OCI-LY1 (cell line): Measurements from ENCODE around the gene FAT3.

Experiments used
- H2AFZ ChIP-seq: fragments of 200-600 bp; sonication (generic), shearing (Covaris generic); 2 replicates; pipeline ENCODE4 v1.6.0; 2014; ENCODE audit warnings: antibody characterized with exemption, mild to moderate bottlenecking, low read length
- H3F3A ChIP-seq: fragments of 200-600 bp; sonication (generic), shearing (Covaris generic); 2 replicates; pipeline ENCODE4 v1.6.0; 2014; ENCODE audit warnings: mild to moderate bottlenecking, antibody characterized with exemption, low read length, moderate library complexity; ENCODE audit not compliant: insufficient read depth
- H3K27ac ChIP-seq: fragments of 200-600 bp; sonication (generic); 2 replicates; pipeline ENCODE4 v1.5.1; 2014; ENCODE audit warnings: low read length, mixed run types, mild to moderate bottlenecking, low read depth; ENCODE audit not compliant: poor library complexity, severe bottlenecking
- H3K27me3 ChIP-seq: fragments of 200-600 bp; sonication (generic); 2 replicates; pipeline ENCODE4 v1.6.0; 2014; ENCODE audit warnings: antibody characterized with exemption, mild to moderate bottlenecking, low read length, moderate library complexity; ENCODE audit not compliant: insufficient read depth
- H3K36me3 ChIP-seq: fragments of 200-600 bp; sonication (generic); 2 replicates; pipeline ENCODE4 v1.6.1; 2014; ENCODE audit warnings: mild to moderate bottlenecking, antibody characterized with exemption, low read length, moderate library complexity, mixed read lengths; ENCODE audit not compliant: insufficient read depth
- H3K4me1 ChIP-seq: fragments of 200-600 bp; sonication (generic); 2 replicates; pipeline ENCODE4 v1.5.1; 2014; ENCODE audit warnings: mild to moderate bottlenecking, low read length, moderate library complexity; ENCODE audit not compliant: insufficient read depth, severe bottlenecking
- H3K4me2 ChIP-seq: fragments of 200-600 bp; sonication (generic), shearing (Covaris generic); 2 replicates; pipeline ENCODE4 v1.6.1; 2014; ENCODE audit warnings: low read length
- H3K4me3 ChIP-seq: fragments of 200-600 bp; sonication (generic); 2 replicates; pipeline ENCODE4 v1.5.1; 2014; ENCODE audit warnings: low read length, low read depth, mild to moderate bottlenecking, mixed read lengths; ENCODE audit not compliant: poor library complexity, severe bottlenecking
- H3K79me2 ChIP-seq: fragments of 200-600 bp; shearing (Covaris generic); 2 replicates; pipeline ENCODE4 v1.6.1; 2016; ENCODE audit warnings: mixed run types, low read length, mixed read lengths; ENCODE audit not compliant: insufficient read depth
- H3K9ac ChIP-seq: fragments of 200-600 bp; sonication (generic), shearing (Covaris generic); 2 replicates; pipeline ENCODE4 v1.6.1; 2014; ENCODE audit warnings: mild to moderate bottlenecking, low read length, mixed read lengths
- H3K9me2 ChIP-seq: fragments of 200-600 bp; sonication (generic), shearing (Covaris generic); 2 replicates; pipeline ENCODE4 v1.6.1; 2014; ENCODE audit warnings: low read depth, mild to moderate bottlenecking, low read length, mixed read lengths
- H3K9me3 ChIP-seq: fragments of 200-600 bp; shearing (Covaris generic); 2 replicates; pipeline ENCODE4 v1.6.1; 2014; ENCODE audit warnings: low read length, mixed read lengths
- H4K20me1 ChIP-seq: fragments of 200-600 bp; sonication (generic), shearing (Covaris generic); 2 replicates; pipeline ENCODE4 v1.6.0; 2016; ENCODE audit warnings: mild to moderate bottlenecking, low read length; ENCODE audit not compliant: insufficient read depth
- EZH2 ChIP-seq: fragments of 200-600 bp; sonication (generic), shearing (Covaris generic); IDR thresholded peaks from 2 replicates; pipeline ENCODE4 v1.8.0; 2017; ENCODE audit warnings: borderline replicate concordance, mixed run types, mild to moderate bottlenecking, antibody characterized with exemption, low read length, moderate library complexity, mixed read lengths
- TF ChIP-seq, protein P1 (sequence below): fragments of 200-600 bp; sonication (generic), shearing (Covaris generic); IDR thresholded peaks from 2 replicates; pipeline ENCODE4 v1.5.1; 2017; ENCODE audit warnings: mild to moderate bottlenecking, antibody characterized with exemption, low read length, moderate library complexity, mixed read lengths

The FAT3 gene

DNA sequence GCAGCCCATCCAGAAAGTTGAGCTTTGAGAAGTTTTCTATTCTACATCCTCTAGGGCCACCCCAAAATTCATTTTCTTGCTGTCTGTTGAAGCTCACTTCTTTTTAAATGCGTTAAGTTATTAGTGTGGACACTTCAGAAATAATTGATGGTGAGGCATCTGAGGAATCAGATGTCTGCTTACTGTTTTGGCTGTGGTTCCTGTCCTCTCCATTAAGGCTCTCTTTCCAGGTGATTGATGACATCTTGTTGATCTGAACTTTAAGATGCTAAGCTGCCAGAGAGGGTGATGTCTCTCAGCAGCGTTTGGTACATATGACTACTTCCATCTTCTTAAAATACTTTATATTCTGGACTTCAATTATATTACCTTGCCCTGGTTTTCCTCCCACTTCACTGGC is 45.2 kb downstream of the FAT3 start:
- H3K36me3 ChIP-seq = no peaks in the 10 kb centered on the region
- no peaks in the 10 kb centered on the region for H3K4me1 ChIP-seq
- no peaks in the 10 kb centered on the region for H3F3A ChIP-seq
- H3K4me3 ChIP-seq = no peak overlapping the region
- no peaks in the 10 kb centered on the region for H4K20me1 ChIP-seq
- H3K9me2 ChIP-seq = no peaks in the 10 kb centered on the region
- H3K27ac ChIP-seq = no peak overlapping the region
- H3K79me2 ChIP-seq = no peaks in the 10 kb centered on the region
- no peak overlapping the region for H3K9ac ChIP-seq
- H3K4me2 ChIP-seq = no peak overlapping the region
- H2AFZ ChIP-seq = no peak overlapping the region
- H3K27me3 ChIP-seq = no peaks in the 10 kb centered on the region
- TF ChIP-seq, protein P1, sequence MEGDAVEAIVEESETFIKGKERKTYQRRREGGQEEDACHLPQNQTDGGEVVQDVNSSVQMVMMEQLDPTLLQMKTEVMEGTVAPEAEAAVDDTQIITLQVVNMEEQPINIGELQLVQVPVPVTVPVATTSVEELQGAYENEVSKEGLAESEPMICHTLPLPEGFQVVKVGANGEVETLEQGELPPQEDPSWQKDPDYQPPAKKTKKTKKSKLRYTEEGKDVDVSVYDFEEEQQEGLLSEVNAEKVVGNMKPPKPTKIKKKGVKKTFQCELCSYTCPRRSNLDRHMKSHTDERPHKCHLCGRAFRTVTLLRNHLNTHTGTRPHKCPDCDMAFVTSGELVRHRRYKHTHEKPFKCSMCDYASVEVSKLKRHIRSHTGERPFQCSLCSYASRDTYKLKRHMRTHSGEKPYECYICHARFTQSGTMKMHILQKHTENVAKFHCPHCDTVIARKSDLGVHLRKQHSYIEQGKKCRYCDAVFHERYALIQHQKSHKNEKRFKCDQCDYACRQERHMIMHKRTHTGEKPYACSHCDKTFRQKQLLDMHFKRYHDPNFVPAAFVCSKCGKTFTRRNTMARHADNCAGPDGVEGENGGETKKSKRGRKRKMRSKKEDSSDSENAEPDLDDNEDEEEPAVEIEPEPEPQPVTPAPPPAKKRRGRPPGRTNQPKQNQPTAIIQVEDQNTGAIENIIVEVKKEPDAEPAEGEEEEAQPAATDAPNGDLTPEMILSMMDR = no peak
- no peak for TF ChIP-seq EZH2
- H3K9me3 ChIP-seq = no peaks in the 10 kb centered on the region

DNA sequence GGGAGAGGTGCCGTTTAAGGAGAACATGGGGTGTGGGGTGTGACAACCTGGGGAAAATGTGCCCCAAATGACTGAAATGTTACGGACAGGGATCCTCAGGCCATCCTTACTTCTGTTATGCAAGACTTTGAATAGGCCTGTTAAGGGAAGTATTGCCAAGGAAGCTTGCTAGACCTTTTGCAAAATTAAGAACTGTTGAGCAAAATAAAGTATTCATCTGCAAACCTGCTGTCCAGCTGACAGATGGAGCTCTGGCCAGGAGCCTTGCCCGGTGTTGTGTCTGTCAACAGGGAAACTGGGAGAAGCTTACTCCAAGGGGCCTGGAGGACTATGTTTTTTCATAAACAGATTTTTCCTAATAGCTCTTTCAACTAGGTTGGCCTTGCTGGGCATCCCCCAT is 48.0 kb downstream of the FAT3 start:
- no peaks in the 10 kb centered on the region for H3K4me1 ChIP-seq
- H3K4me3 ChIP-seq = no peak overlapping the region
- H3K79me2 ChIP-seq = no peaks in the 10 kb centered on the region
- no peak overlapping the region for H3K9ac ChIP-seq
- H3K27ac ChIP-seq = no peak overlapping the region
- no peaks in the 10 kb centered on the region for H3K9me3 ChIP-seq
- no peaks in the 10 kb centered on the region for H3K27me3 ChIP-seq
- no peaks in the 10 kb centered on the region for H3K9me2 ChIP-seq
- TF ChIP-seq, protein P1 = no peak
- TF ChIP-seq EZH2 = no peak
- H2AFZ ChIP-seq = no peak overlapping the region
- no peak overlapping the region for H3K4me2 ChIP-seq
- no peaks in the 10 kb centered on the region for H4K20me1 ChIP-seq
- no peaks in the 10 kb centered on the region for H3K36me3 ChIP-seq
- no peaks in the 10 kb centered on the region for H3F3A ChIP-seq
